Stomach smooth muscle (tissue), 2 donors: ENCODE data around the gene GTF2E1.

Experiments
- H3K27ac ChIP-seq: one replicate; pipeline ENCODE4 v1.7.0; 2013; ENCODE audit warnings: mild to moderate bottlenecking, low read length, inconsistent platforms
- H3K27me3 ChIP-seq, 2 donors: one replicate each; pipeline ENCODE4 v1.7.0; 2013; ENCODE audit warnings: low read length in 2 of 2; ENCODE audit not compliant: insufficient read depth in 2 of 2, control insufficient read depth in 1 of 2
- H3K36me3 ChIP-seq, 2 donors: one replicate each; pipeline ENCODE4 v1.7.0; 2013; ENCODE audit warnings: low read length in 2 of 2; ENCODE audit not compliant: control insufficient read depth in 2 of 2, insufficient read depth in 2 of 2
- H3K4me1 ChIP-seq: one replicate; pipeline ENCODE4 v1.7.0; 2013; ENCODE audit warnings: low read length; ENCODE audit not compliant: control insufficient read depth, insufficient read depth
- H3K4me3 ChIP-seq, 2 donors: one replicate each; pipeline ENCODE4 v1.7.0; 2013; ENCODE audit warnings: low read length in 2 of 2
- H3K9ac ChIP-seq, 2 donors: one replicate each; pipeline ENCODE4 v1.7.0; 2013; ENCODE audit warnings: low read length in 2 of 2, mild to moderate bottlenecking in 1 of 2
- H3K9me3 ChIP-seq, 2 donors: one replicate each; pipeline ENCODE4 v1.7.0; 2013; ENCODE audit warnings: low read length in 2 of 2; ENCODE audit not compliant: control insufficient read depth in 2 of 2
- donor health status: healthy.
- donor health status: Pancreatic carcinoma.

Gene GTF2E1

DNA sequence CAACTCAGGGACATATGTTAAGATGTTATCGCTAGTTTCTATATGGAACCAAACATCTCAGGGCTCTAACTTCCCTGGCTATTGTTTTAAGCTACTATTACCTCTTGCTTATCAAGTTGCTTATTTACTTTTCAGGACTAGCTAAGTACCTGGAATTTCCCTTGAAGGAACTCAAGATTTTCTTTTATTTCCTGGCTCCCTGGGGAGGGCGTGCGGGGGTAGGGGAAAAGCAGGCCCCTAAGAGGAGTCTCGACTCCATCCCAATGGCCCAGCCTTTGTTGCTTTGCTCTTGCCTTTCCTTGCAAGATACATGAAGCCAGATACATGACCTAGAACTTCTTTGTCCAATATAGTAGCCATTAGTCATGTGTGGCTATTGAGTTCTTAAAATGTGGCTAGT is 88.5 kb downstream of the GTF2E1 start:
- H3K9me3 ChIP-seq: no peaks in the 10 kb centered on the region
- no peaks in the 10 kb centered on the region for H3K36me3 ChIP-seq
- H3K9ac ChIP-seq: no peak overlapping the region
- H3K27ac ChIP-seq: no peak overlapping the region
- H3K27me3 ChIP-seq: no peaks in the 10 kb centered on the region
- no peak overlapping the region for H3K4me3 ChIP-seq
- no peaks in the 10 kb centered on the region for H3K4me1 ChIP-seq
